Parathyroid adenoma (tissue), 2 donors: ENCODE data around the gene GLUL.

Experiments used
- H2AFZ ChIP-seq: fragments of 300-600 bp; sonication (generic); one replicate; pipeline ENCODE4 v1.7.0; 2017; ENCODE audit warnings: antibody characterized with exemption, mild to moderate bottlenecking
- H3K27ac ChIP-seq: fragments of 300-600 bp; sonication (generic); one replicate; pipeline ENCODE4 v1.7.0; 2017
- H3K27me3 ChIP-seq: fragments of 300-600 bp; sonication (generic); one replicate; pipeline ENCODE4 v1.7.0; 2017; ENCODE audit warnings: low read length; ENCODE audit not compliant: control insufficient read depth, insufficient read depth
- H3K36me3 ChIP-seq: fragments of 300-600 bp; sonication (generic); one replicate; pipeline ENCODE4 v1.7.0; 2017; ENCODE audit warnings: low read length; ENCODE audit not compliant: control insufficient read depth, insufficient read depth
- H3K4me1 ChIP-seq: fragments of 300-600 bp; sonication (generic); one replicate; pipeline ENCODE4 v1.7.0; 2017; ENCODE audit warnings: control low read depth
- H3K4me2 ChIP-seq: fragments of 300-600 bp; sonication (generic); one replicate; pipeline ENCODE4 v1.7.0; 2017; ENCODE audit warnings: low read length
- H3K4me3 ChIP-seq: fragments of 300-600 bp; sonication (generic); one replicate; pipeline ENCODE4 v1.7.0; 2017; ENCODE audit warnings: low read depth, low read length
- H3K79me2 ChIP-seq: fragments of 300-600 bp; sonication (generic); one replicate; pipeline ENCODE4 v1.7.0; 2017; ENCODE audit warnings: control low read depth
- H3K9ac ChIP-seq: fragments of 300-600 bp; sonication (generic); one replicate; pipeline ENCODE4 v1.7.0; 2017; ENCODE audit warnings: mild to moderate bottlenecking
- H3K9me3 ChIP-seq: fragments of 300-600 bp; sonication (generic); one replicate; pipeline ENCODE4 v1.7.0; 2017; ENCODE audit warnings: low read length; ENCODE audit not compliant: control insufficient read depth
- TF ChIP-seq, protein P1 (sequence below): fragments of 300-600 bp; sonication (generic); IDR thresholded peaks from one replicate; pipeline ENCODE4 v1.7.0; 2017; ENCODE audit warnings: antibody characterized with exemption, mild to moderate bottlenecking
- donor health status: primary hyperparathyroidism.

GLUL gene

DNA sequence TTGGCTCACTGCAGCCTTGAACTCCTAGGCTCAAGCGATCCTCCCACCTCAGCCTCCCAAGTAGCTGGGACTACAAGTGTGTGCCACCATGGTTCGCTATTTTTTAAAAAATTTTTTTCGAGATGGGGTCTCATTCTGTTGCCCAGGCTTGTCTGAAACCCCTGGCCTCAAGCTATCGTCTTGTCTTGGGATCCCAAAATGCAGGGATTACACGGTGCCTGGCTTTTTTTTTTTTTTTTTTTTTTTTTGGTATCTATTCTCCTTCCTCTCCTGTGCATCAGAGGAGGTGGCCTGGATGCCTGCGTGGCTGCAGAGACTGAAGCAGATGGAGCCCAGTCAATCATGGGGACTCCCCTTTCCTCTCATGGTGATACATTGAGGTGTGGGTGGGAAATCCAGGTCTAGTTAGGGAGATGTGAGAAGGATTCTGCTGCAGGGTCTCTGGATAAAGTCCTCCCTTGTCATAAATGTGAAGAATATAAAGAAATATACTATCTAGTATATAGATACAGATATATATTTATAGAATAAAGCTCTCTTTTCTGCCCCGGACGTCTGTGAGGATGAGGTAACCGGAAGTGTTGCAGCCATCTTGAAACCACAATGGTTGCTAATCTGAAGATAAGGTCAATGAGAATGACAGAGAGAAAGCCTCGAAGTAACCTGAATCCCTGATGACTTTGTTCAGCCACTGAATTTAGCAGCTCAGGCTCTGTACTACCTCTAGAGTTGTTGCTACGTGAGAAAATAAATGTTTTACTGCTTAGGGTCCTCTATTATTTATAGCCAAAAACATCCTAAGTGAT, 38.9 kb upstream of the GLUL start:
- H3K4me2 ChIP-seq, result no peak overlapping the region
- no peak overlapping the region for H3K27ac ChIP-seq
- H3K9ac ChIP-seq, result no peak overlapping the region
- no peaks in the 10 kb centered on the region for H3K79me2 ChIP-seq
- TF ChIP-seq, protein P1, sequence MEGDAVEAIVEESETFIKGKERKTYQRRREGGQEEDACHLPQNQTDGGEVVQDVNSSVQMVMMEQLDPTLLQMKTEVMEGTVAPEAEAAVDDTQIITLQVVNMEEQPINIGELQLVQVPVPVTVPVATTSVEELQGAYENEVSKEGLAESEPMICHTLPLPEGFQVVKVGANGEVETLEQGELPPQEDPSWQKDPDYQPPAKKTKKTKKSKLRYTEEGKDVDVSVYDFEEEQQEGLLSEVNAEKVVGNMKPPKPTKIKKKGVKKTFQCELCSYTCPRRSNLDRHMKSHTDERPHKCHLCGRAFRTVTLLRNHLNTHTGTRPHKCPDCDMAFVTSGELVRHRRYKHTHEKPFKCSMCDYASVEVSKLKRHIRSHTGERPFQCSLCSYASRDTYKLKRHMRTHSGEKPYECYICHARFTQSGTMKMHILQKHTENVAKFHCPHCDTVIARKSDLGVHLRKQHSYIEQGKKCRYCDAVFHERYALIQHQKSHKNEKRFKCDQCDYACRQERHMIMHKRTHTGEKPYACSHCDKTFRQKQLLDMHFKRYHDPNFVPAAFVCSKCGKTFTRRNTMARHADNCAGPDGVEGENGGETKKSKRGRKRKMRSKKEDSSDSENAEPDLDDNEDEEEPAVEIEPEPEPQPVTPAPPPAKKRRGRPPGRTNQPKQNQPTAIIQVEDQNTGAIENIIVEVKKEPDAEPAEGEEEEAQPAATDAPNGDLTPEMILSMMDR, result no peak
- H2AFZ ChIP-seq, result no peak overlapping the region
- no peaks in the 10 kb centered on the region for H3K27me3 ChIP-seq
- H3K36me3 ChIP-seq, result no peaks in the 10 kb centered on the region
- no peaks in the 10 kb centered on the region for H3K4me1 ChIP-seq
- H3K4me3 ChIP-seq, result no peak overlapping the region
- no peaks in the 10 kb centered on the region for H3K9me3 ChIP-seq

GRCh38 chr1:182428043-182428442, 36.5 kb upstream of the GLUL start:
- Histone ChIP-seq H3K27me3 (no peaks in the 10 kb centered on the region), H3K79me2 (no peaks in the 10 kb centered on the region), H3K36me3 (no peaks in the 10 kb centered on the region), H2AFZ (no peak overlapping the region), H3K9me3 (no peaks in the 10 kb centered on the region), H3K4me1 (no peaks in the 10 kb centered on the region), H3K4me2 (no peak overlapping the region), H3K4me3 (no peak overlapping the region), H3K9ac (no peak overlapping the region), H3K27ac (no peak overlapping the region)
- TF ChIP-seq, protein P1, result no peak

DNA sequence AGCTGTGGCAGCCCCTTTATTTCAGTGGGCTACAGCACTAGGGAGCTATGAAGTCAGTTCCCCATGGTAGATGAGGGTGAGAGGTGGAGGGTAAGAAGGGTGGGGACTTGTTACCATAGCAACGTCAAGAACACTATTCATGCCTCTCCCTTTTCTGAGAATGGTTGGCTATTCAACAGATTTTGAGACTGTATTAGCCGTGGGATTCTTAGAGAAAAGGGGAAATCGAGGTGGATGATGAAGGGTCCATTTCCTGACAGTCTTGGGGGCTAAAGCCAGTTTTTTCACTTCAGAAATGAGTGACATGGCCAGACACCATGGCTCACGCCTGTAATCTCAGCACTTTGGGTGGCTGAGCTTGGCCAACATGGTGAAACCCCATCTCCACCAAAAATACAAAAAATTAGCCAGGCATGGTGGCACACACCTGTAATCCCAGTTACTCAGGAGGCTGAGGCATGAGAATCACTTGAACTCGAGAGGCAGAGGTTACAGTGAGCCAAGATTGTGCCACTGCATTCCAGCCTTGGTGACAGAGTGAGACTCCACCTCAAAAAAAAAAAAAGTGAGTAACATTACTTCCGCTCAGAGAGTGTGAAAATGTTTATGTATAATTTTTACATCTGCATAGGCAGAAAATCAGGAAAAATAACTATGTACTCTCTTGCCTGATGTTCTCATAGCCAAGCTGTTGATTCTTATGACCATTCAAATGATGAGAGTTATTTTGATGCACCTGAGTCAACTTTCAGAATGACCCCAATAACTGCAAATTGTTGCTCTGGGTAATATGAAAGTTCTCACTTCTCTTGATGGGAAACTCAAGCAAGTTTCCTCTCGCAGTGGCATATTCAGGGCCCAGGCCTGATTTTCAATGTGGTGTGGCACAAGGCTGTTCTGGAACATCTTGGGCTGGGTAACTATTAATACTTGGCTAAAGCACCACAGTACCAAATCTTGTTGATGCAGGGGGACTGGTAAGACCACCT, 35.1 kb upstream of the GLUL start:
- no peak overlapping the region for H3K9ac ChIP-seq
- H3K27ac ChIP-seq, result no peak overlapping the region
- H3K79me2 ChIP-seq, result no peaks in the 10 kb centered on the region
- TF ChIP-seq, protein P1, result no peak
- no peaks in the 10 kb centered on the region for H3K27me3 ChIP-seq
- no peak overlapping the region for H2AFZ ChIP-seq
- no peaks in the 10 kb centered on the region for H3K9me3 ChIP-seq
- H3K4me2 ChIP-seq, result no peak overlapping the region
- no peaks in the 10 kb centered on the region for H3K36me3 ChIP-seq
- no peak overlapping the region for H3K4me3 ChIP-seq
- H3K4me1 ChIP-seq, result no peaks in the 10 kb centered on the region

GRCh38 chr1:182415789-182416188, 24.2 kb upstream of the GLUL start:
- H3K79me2 ChIP-seq, result no peaks in the 10 kb centered on the region
- H2AFZ ChIP-seq, result no peak overlapping the region
- no peaks in the 10 kb centered on the region for H3K9me3 ChIP-seq
- TF ChIP-seq, protein P1, result no peak
- no peaks in the 10 kb centered on the region for H3K27me3 ChIP-seq
- H3K9ac ChIP-seq, result no peak overlapping the region
- no peak overlapping the region for H3K27ac ChIP-seq
- no peaks in the 10 kb centered on the region for H3K36me3 ChIP-seq
- H3K4me1 ChIP-seq, result no peaks in the 10 kb centered on the region
- H3K4me2 ChIP-seq, result no peak overlapping the region
- no peak overlapping the region for H3K4me3 ChIP-seq
